Stimulated activated memory B cell treated with anti-CD40 and anti-IgM and Interleukin-4, amounts not matched to agents 10 μg/mL and 1 μg/mL and 100 μg/mL, for 72 hours (primary cell): ENCODE results near the gene MYO19.
"Not testable (repeated sequence)": the region's sequence is repeated elsewhere in the genome, so short reads cannot be mapped to it uniquely, and the experiment has no call there.

Experiments
- ATAC-seq: fragments of 150-1000 bp; cut with Tn5 transposase; 2 replicates; pipeline ENCODE4 v1.10.0; 2021
- H3K27ac Mint-ChIP-seq: one replicate; pipeline ENCODE4 v1.8.0; 2022; ENCODE audit warnings: mild to moderate bottlenecking, mixed read lengths
- H3K27me3 Mint-ChIP-seq: one replicate; pipeline ENCODE4 v1.8.0; 2022; ENCODE audit warnings: mixed read lengths
- H3K36me3 Mint-ChIP-seq: one replicate; pipeline ENCODE4 v1.8.0; 2022; ENCODE audit warnings: mixed read lengths
- H3K4me1 Mint-ChIP-seq: one replicate; pipeline ENCODE4 v1.8.0; 2022; ENCODE audit warnings: mixed read lengths
- H3K4me3 Mint-ChIP-seq: one replicate; pipeline ENCODE4 v1.8.0; 2022; ENCODE audit warnings: mild to moderate bottlenecking, moderate library complexity, mixed read lengths
- H3K9me3 Mint-ChIP-seq: one replicate; pipeline ENCODE4 v1.8.0; 2022; ENCODE audit warnings: mixed read lengths

The MYO19 gene

DNA sequence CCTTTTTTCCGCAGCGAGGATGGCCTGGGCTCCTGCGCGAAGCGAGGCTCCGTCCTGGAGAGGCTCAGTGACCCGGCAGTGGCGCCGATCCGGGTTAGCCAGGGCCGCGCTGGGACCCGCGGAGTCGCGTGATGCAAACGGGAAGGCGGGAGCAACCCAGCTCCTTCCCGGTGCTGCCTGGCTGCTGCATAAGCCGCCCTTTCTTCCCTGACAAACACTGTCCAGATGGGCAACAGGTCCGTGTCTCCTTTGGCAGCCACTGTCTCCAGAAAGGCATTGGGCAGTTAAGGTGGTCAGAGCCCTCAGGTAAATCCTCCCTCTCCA is 69.9 kb downstream of the MYO19 start:
- Mint-ChIP-seq H3K4me1 (peaks cover under 1% of the 10 kb centered on the region), H3K27me3 (peaks cover 83% of the 10 kb centered on the region), H3K4me3 (no peak overlapping the region), H3K36me3 (no peaks in the 10 kb centered on the region), H3K9me3 (no peaks in the 10 kb centered on the region), H3K27ac (no peak overlapping the region)
- ATAC-seq, result no peak

DNA sequence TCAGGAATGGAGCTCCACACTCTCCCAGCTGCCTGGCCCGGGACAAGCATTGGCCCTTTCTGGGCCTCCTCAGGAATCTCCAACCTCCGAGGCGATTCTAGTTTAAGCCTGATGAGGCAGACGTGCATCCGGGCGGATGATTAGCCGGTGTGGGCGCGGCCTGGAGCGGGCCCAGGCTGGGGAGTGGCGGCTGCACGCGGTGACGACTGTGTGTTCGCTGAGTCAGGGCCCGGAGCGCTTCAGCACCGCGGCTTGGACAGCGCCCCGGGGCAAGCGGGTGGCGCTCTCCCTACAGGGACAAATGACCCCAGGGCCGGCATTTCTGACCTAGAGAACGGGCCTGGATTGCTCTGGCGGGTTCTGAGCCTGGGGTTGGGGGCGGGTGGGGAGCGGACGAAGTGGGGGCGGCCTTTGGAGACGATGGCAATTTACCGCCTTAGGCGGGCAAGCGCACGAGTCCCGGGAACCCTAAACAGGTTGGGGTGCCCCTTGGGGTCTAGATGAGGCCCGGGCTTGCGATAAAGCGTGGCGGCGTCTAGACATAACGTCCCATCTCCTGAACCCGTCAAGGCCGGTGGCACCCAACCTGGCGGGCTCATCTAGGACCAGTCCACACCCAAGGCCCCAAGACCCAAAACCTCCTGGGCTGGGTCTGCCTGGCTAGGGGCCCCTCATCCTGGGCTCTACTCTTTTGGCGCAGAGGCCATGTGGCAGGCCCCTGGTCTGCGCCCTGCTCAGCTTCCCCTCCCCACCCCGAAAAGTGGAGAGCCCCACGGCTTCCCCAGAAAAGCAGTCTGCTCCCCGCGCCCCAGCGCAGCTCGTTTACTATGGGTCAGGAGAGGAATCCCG is 70.5 kb downstream of the MYO19 start:
- peak; percentile 49 for ATAC-seq
- Mint-ChIP-seq H3K27me3 (peaks cover 87% of the 10 kb centered on the region), H3K4me3 (no peak overlapping the region)

DNA sequence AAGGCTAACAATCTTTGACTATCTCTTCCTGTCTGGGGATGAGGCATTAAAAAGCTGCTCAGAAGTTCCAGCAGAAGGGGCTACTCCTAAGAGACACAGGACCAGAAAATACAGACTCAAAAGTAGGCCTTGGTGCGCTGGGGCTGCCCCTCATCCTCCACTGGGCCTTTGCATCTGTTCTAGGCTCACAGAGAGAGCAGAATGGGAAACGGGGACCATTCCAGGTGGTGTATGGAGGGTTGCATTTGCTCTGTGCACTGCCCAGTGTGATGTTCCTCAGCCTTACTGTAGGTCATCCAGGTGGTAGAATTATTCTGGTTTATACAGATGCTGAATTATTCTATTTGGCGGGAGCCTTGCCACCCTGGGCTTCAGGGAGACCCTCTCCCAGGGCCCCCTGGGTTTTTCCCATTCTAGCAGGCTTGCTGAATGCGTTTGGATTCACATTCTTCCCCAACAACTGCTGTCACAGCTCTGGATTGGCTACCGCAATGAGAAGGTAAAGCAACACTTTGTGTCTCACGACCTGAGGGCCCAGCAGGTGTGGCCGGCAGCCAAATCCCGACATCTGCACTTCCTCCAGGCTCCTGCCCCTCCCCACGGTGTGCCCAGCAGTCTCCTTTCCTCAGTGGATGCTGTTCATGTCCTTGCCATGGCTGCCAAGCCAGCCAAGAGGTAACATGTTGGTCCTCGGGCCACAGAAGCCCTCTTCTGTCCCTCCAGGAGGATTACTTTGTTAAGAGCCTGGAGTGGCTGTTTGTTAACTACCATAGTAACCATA is 73.1 kb downstream of the MYO19 start:
- Mint-ChIP-seq H3K36me3 (no peaks in the 10 kb centered on the region), H3K27me3 (peaks cover 68% of the 10 kb centered on the region), H3K4me3 (no peak overlapping the region), H3K9me3 (no peaks in the 10 kb centered on the region), H3K27ac (no peak overlapping the region), H3K4me1 (no peaks in the 10 kb centered on the region)
- ATAC-seq, result no peak

More for the DNA sequence above, 70.5 kb downstream of the MYO19 start:
- Mint-ChIP-seq H3K4me1 (no peaks in the 10 kb centered on the region), H3K9me3 (no peaks in the 10 kb centered on the region), H3K27ac (no peak overlapping the region), H3K36me3 (no peaks in the 10 kb centered on the region)

DNA sequence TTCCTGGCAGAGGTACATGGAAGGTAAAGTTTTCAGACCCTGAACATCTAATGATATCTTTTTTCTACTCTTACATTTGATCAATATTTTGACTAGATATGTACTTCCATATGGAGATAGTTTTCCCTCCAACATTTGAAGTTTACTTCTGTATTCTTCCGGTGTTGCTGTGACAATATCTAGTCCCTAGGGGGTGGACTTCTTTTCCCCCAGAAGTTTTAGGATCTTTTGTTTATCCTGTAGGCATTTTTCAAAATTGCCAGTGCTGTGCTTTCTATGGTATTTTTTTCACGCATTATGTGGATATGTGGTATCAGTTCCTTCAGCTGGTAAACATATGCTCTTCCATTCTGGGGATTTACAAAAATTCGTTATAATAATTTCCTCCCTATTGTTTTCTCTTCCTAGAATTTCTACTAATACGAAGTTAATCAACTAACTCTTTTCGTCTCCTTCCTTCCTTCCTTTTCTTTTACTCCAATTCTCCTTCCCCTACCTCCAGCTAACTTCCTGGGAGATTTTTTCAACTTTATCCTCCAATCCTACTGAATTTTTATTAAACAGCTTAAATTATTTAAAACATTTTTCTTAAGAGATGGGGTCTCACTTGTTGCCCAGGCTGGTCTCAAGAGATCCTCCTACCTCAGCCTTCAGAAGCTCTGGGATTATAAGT is 74.3 kb downstream of the MYO19 start:
- no peaks in the 10 kb centered on the region for H3K4me1 Mint-ChIP-seq

DNA sequence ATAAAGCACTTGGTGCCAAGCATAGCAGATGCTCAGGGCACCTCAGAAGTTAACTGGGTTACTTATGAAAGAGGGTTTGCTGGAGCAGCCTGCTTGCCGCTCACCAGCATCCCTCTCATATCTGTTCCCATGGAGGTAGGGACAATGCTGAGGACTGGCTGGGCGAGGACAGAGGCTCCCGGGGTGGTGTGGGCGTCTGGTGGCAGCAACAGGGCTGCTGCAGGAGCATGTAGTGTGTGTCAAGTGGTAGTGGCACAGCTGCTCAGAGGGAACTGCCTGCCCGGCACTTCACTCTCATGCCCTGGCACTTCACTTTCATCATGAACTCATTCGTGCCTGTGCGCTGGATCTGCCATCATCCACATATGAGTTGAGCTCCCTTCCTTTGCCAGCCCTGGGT is 75.1 kb downstream of the MYO19 start:
- no peaks in the 10 kb centered on the region for H3K36me3 Mint-ChIP-seq
- no peak overlapping the region for H3K4me3 Mint-ChIP-seq
- no peak overlapping the region for H3K27ac Mint-ChIP-seq
- ATAC-seq, result no peak
- no peaks in the 10 kb centered on the region for H3K9me3 Mint-ChIP-seq
- H3K4me1 Mint-ChIP-seq, result no peaks in the 10 kb centered on the region
- peaks cover 52% of the 10 kb centered on the region for H3K27me3 Mint-ChIP-seq

More for the DNA sequence above, 74.3 kb downstream of the MYO19 start:
- H3K9me3 Mint-ChIP-seq, result no peaks in the 10 kb centered on the region
- peaks cover 60% of the 10 kb centered on the region for H3K27me3 Mint-ChIP-seq
- no peaks in the 10 kb centered on the region for H3K36me3 Mint-ChIP-seq
- no peak overlapping the region for H3K27ac Mint-ChIP-seq
- H3K4me3 Mint-ChIP-seq, result no peak overlapping the region
- ATAC-seq, result no peak

DNA sequence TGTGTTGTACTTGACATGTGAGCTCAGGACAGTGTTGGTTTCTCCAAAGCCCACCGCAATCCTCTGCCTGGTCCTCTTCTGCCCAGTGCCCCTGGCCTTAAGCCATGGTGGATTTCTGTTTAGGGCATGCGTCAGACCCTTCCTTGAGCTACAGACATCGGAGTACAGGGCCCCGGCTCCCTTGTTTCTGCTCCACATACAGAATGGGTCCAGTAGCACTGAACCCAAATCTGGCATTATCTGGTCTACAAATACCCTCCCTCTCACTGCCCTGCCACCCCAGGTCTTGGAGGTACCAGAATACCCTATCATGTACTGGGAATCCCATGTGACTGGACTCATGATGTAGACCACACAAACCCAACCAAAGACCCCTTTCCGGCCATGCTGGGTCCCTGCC is 75.6 kb downstream of the MYO19 start:
- Mint-ChIP-seq H3K27ac (no peak overlapping the region), H3K4me3 (no peak overlapping the region), H3K27me3 (peaks cover 51% of the 10 kb centered on the region), H3K4me1 (no peaks in the 10 kb centered on the region), H3K36me3 (no peaks in the 10 kb centered on the region), H3K9me3 (no peaks in the 10 kb centered on the region)
- no peak for ATAC-seq

DNA sequence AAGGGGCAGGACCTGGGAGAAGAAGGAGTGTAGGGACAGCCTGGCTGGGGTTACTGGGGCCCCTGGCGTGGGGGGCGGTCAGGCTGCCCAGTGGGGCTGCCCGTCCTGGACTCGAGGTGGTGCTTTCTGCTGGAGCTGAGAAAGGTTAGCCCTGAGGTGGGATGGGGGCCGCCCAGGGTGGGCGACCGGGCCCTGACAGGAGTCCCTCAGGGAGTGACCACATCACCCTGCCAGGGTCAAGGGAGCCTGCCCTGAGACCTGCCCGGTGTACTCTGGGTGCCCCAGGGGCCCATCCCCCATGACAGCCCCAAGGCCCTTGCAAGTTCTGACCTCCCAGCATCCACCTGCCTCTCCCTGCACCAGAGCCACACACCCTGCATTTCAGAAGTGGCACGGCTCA is 77.0 kb downstream of the MYO19 start:
- H3K27me3 Mint-ChIP-seq, result peaks cover 39% of the 10 kb centered on the region
- not testable (repeated sequence) for H3K36me3 Mint-ChIP-seq, ATAC-seq, H3K4me3 Mint-ChIP-seq, H3K9me3 Mint-ChIP-seq, H3K4me1 Mint-ChIP-seq, H3K27ac Mint-ChIP-seq

DNA sequence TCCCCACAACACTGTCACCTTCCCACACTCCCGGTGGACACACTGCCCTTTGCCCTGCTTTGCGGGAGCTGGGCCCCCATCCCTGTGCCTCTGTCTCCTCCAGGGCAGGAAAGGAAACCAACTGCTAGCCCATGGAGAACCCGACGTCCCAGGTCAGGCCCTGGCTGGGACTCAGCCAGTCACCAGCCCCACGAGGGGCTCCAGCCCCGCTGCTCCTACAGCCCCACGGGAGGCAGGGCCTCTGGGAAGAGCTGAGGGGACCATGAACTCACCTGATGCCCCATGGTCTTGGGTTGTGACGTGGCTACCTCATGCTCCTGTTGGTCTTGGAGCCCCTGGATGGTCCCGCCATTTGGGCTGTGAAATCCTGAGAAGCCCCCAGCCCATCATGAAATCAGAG is 81.8 kb downstream of the MYO19 start:
- H3K9me3 Mint-ChIP-seq, H3K4me1 Mint-ChIP-seq, H3K4me3 Mint-ChIP-seq, H3K27ac Mint-ChIP-seq, H3K27me3 Mint-ChIP-seq, H3K36me3 Mint-ChIP-seq, ATAC-seq: not testable (repeated sequence)

DNA sequence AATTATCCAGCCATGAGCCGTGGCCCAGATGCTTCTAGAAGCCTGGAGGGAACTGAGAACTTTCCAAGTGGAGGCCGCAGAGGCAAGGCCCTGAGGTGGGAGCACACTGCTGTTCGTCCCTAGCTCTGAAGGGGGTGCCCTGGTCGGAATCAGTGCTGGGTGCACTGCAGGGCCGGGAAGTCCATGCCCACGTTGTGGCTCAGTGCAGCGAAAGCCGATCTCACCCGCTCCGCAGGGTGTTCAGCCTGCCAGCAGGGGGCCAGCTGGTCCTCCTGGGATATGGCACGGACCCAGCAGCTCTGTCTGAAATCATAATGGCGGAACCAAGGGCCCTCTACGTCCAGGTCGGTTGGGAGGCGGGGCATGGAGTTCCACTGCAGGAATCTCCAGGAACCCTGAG is 84.7 kb downstream of the MYO19 start:
- not testable (repeated sequence) for ATAC-seq, H3K4me3 Mint-ChIP-seq, H3K36me3 Mint-ChIP-seq, H3K4me1 Mint-ChIP-seq, H3K27ac Mint-ChIP-seq, H3K27me3 Mint-ChIP-seq, H3K9me3 Mint-ChIP-seq
